ENCODE data around the gene NXPH1.

DNA sequence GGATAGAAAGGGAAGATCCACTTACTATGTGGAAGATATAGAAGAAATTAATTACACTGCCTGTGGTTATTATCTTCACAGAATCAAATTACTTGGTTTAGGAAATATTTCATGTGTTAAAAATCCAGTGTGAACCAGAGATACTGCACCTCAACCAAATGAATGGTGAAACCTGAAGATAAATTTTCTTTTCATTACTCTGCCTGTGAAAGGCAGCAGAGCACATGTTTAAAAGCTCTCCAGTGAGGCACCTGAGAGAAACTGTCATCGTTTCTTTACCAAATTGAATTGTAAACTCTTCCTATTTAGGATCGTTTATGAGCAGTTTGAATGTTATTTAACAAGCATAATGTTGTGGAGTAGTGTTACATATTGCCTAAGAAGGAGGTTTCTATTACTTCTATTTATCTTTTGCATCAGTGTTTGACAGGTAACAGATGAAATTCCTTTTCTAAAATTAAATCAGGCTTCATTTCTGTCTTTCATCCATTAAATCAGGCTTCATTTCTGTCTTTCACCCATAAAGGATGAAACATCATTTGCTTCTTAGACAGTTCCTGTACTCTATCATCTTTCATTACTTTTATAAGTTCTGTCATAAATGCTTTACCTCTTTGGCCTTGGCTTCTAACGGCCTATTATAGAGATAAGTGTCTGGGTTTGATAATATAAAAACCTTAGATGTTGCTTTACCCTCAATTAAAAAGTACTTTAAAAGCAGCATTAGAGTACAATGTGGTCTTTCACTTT is 266.6 kb downstream of the NXPH1 start:
- TF ChIP-seq CTBP1 (IDR thresholded peaks at IDR 0.05; ENCODE audit: borderline replicate concordance) (no peak), PKNOX1 (IDR thresholded peaks at IDR 0.05) (no peak), LEF1 (IDR thresholded peaks at IDR 0.05; ENCODE audit: borderline replicate concordance) (no peak), ELF4 (IDR thresholded peaks at IDR 0.05) (no peak), SUZ12 (IDR thresholded peaks at IDR 0.05) (no peak), BHLHE40 (IDR thresholded peaks at IDR 0.05; ENCODE audit: borderline replicate concordance) (no peak), FOXM1 (IDR thresholded peaks at IDR 0.05; ENCODE audit: borderline replicate concordance) (no peak), ZNF384 (IDR thresholded peaks at IDR 0.05) (no peak), FOXK2 (IDR thresholded peaks at IDR 0.05) (no peak)
